COLO829 (cell line): ENCODE measurements around the gene WASF2.
"Not testable (repeated sequence)": the region's sequence is repeated elsewhere in the genome, so short reads cannot be mapped to it uniquely, and the experiment has no call there.

ENCODE experiments used
- DNase-seq: peaks from one replicate; pipeline ENCODE4 v3.0.0; 2012; ENCODE audit warnings: low spot score

The WASF2 gene

GRCh38 chr1:27418326-27419185 is 71.4 kb downstream of the WASF2 start:
- DNase-seq = peak; percentile 70

GRCh38 chr1:27417713-27418112 is 72.3 kb downstream of the WASF2 start:
- DNase-seq = no peak

DNA sequence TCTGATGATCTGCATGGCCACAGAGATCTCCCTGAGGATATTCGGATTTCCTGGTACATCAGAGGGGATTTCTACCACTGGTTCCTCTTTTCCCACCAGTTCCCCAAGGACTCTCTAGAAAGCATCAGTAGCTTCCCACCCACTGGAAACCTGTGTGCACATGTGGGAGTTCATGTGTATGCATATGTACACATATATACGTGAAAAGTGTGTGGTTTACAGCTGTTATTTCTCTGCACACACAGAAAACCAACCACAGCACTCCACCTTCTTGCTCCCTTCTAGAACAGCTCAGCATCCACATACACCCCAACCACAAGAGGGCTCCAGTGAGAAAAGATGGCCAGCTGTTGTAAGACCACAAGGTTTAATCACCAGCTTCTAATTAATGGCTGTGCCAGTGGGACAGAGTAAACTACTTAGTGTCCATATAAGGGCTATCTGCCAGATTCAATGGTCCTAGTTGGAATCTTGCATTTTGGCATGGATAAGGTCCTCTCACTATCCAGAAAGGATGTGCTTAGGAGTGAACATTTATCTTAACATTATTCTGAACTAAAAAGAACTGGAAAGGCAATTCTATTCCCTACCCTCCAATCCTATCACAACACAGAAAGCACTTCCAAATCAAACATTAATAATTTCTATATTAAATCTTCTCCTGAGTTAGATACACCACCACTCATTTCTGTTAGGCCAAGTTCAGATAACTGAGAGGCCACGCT is 73.4 kb downstream of the WASF2 start:
- peak; percentile 48 for DNase-seq

DNA sequence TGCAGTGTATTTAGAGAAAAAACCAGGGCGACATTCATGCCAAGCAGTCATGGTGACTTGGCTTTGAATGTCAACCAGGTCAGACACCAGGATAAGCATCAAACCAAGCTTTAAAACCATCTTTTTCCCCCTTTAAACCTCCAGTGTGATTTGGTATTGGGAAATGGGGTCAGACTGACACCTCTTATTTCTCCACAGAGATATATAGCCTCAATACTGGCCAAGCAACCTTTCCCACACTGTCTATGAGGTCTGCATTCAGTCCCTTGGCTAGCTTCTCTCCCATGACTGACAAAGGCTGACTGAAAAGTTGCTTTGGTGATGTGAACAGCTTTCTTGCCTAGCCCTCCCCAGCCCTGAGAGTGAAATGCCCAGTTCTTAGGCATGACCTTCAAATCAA is 75.9 kb downstream of the WASF2 start:
- DNase-seq = no peak

- no peak for DNase-seq
These were observed 77.0 kb downstream of the WASF2 start for GRCh38 chr1:27413004-27413403.

- DNase-seq = no peak
These were observed 77.5 kb downstream of the WASF2 start for GRCh38 chr1:27412502-27412901.

DNA sequence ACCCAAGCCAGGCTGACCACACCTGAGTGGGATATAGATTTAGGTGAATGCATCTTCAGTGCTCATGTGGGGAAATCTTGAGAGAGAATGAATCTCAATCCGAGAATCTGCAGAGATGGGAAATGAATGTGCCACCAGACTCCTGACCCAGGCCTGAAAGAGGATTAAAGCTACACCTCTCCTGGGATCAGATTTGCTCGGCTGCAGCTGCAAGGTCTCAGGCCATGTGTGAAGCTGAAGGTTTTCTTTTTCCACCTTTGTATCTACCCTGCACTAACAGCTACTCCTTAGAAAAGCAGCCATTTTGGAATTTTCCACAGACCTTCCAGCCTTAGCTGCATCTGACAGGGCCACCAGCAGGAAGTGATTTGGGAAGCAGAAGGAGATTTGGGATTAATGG is 79.3 kb downstream of the WASF2 start:
- no peak for DNase-seq

DNA sequence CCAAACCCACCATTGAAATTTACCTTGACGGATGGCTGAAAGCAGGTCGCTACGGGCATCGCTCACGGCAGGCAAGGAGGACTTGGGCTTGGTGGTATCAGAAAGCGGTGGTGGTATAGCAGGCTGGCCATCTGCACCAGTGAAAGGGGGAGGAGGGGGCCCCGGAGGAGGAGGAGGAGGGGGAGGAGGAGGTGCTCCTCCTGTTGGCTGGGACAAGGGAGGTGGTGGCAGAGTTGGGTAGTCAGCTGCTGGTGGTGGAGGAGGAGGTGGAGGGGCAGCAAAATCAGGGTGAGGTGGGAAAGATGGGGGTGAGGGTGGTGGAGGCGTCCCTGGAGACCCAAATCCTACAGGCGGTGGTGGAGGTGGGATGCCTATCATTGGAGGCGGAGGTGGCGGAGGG is 80.3 kb downstream of the WASF2 start:
- no peak for DNase-seq

GRCh38 chr1:27408151-27408550 is 81.8 kb downstream of the WASF2 start:
- DNase-seq = no peak

- not testable (repeated sequence) for DNase-seq
These were observed 83.2 kb downstream of the WASF2 start for GRCh38 chr1:27406791-27407190.

- DNase-seq = no peak
These were observed 83.6 kb downstream of the WASF2 start for GRCh38 chr1:27406362-27406680.

DNA sequence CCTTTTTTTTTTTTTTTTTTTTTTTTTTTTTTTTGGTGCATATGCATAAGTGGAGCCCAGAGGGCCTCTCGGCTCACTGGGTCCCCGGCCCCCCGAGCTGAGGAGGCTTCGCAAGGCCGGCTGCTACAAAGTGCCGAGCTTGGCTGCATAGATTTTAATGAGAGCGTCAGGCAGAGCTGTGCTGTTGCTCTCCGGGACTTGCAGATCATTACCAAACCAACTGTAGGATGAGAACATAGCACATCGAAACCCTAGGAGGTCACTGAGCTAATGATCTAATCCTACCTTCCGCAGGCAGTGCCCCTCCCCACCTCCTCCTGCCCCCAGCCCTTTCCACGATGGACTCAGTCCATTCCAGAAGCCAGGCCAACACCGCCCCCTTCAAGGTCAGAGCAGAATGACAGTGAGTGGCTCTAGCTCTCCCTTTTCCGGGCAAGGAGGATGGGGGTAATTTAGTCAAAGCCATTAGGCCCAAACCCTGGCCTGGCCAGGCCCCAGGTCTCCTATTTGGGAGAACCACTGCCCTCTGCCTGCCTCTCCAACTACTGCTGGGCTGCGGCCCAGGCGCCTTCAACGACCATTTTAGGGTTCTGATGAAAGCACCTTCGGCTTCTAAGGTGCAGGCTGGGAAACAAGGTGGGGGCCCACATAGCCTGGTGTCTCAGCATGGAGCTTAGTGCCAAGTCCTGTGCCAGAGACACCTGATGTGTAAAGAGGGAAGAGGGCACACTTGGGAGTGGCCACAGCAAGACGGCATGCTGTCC is 84.2 kb downstream of the WASF2 start:
- not testable (repeated sequence) for DNase-seq

GRCh38 chr1:27405074-27405473 is 84.9 kb downstream of the WASF2 start:
- no peak for DNase-seq

DNA sequence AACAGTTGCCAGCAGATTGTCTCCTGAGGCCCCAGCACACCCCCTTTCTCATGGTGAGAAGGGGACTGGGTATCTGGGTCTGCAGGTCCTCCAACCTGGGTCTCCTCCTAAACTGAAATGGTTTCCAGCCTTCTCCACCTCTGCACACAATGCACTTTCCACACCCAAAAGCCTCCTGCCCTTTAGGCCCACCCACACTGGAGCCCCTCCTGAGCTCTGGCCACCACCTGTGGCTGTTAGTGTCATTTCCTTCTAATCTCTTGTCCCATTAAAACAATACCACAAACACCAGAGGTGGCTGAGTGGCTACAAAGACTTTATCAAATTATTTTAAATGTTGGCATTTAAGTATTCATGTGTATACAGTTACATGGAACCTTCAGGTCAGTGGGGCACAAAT is 86.0 kb downstream of the WASF2 start:
- DNase-seq = no peak

- DNase-seq = no peak
These were observed 86.8 kb downstream of the WASF2 start for GRCh38 chr1:27403065-27403726.

DNA sequence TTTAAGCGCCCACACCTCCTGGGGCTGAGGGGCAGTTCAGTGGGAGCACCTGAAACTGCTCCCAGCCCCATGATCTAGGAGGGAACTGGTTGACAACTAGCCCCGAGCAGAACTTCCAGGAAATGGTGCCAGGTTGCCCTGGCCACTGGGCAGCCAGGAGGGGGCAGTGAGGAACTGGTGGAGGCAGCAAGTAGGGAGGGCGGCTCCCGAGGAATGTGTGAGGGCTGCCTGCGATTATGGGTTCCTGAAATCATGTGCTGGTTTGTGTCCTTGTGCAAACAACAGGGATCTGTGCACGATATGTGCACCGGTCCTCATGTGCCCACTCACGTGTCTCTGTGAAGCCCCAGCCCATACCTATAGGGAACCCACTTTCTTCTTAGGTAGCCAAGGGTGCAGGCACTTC is 87.6 kb downstream of the WASF2 start:
- DNase-seq = peak; percentile 61

DNA sequence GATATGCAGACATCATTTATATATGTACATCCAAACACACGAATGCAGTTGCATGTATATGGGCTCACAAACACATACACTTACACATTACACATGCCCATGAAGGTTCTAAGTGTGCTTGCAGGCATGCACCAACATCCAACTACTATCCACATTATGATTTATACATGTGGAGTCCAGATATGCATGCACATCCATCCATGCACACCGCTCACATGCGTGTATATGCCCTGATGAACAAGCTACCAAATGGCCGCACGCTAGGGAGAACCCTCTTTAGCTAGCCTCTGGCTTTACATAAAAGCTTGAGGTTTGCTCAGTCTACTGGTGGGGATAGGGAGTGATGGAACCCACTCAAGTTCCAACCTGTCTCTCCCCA is 89.0 kb downstream of the WASF2 start:
- DNase-seq = no peak

- no peak for DNase-seq
These were observed 89.6 kb downstream of the WASF2 start for GRCh38 chr1:27400082-27400962.

DNA sequence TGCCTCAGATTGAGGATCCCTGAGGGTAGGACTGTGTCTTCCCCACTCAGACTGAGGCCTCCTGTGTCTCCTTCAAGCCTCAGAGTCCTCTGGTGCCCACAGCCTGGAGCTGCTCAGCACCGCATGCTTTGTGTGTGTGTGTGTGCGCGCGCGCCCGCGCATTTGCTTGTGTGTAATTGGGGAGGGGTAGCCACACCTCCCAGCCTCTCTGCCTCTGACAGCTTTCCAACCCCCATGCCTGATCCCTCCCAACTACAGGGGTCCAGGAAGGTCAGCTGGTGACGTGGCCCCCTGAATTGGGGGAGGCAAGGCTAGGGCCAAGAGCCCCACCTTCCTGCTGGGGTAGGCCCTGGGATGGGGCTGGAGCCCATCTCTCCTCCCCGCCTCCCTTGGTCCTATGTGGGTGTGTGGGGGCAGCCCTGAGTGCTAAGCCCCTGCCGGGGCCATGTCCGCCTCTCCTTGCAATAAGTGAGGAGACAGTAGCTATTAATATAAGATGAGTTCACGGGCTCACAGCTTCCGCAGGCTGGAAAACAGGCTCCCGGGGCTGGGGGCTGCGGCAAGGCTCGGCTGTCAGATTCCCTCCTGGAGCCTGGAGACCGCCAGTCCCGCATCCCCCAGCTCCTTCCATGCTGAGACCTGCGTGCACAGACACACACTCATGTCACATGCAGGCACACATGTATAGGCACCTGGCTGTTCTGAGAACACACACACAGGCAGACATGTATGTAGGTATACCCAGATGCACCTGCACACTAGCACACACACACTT is 90.5 kb downstream of the WASF2 start:
- no peak for DNase-seq

DNA sequence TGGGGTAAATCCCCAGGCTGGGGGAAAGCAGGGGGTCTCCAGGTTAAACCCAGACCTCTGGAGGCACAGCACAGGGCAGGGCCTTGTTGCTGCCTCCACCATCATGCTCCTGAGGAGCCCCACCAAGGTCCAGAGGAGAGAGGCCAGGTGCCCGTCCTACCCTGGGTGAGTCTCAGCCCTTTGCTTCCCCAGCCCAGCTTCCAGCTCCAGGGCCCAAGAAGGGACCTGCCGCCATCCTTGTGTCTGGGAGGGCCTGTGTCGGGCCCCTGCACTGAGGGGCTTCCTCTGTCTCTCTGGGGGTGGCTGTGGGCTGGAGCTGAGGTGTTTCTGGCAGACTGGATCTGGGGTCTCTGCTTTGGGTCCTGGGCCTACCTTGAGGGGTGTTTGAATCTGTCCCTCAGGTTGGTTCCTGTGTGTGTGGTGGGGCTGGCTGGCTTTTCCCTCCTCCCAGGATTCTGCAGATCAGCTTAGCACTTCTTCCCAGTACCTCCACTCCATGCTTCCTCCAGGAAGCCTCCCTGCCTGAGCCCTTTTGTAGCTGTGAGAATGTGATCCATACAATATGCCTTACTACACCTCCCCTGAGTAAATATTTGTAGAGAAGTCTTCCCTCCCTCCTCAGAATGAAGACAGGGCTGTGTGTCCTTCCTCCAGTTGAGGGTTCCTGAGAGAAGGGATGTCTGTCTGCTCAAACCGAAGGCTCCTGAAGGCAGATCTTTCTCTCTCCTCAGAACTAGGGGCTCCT is 91.4 kb downstream of the WASF2 start:
- no peak for DNase-seq
